ENCODE data around the gene FANCC.
"Not testable (repeated sequence)": the region's sequence is repeated elsewhere in the genome, so short reads cannot be mapped to it uniquely, and the experiment has no call there.

FANCC gene

DNA sequence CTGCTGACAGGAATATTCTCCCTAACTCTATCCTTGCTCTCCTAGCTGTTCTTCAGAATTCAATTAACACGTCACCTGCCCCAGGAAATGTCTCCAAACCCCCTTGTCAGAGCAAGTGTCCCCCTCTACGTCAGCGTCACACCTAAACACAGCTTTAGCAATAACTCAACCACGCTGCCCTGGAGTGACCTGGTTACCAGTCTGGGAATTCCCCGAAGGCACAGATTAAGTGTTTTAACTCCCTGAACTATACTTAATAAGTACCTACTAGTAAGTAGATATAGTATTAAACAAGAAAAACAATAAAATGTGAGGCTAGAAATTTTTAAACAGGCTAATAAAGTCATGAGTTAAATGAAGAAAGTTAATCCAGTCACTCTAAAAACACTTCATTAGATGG, 78.4 kb downstream of the FANCC start:
- no peaks in the 10 kb centered on the region for H3K9me3 ChIP-seq (ENCODE audit: control insufficient read depth, insufficient read depth, low read length)
- no peaks in the 10 kb centered on the region for H3K4me1 ChIP-seq (ENCODE audit: control insufficient read depth, insufficient read depth, low read length)
- WGBS (ENCODE audit: insufficient coverage, insufficient read length), result no CpG with 5 or more reads among the region's 5 CpGs
- no peak for DNase-seq (ENCODE audit: low read depth, low spot score)
- H3K36me3 ChIP-seq (ENCODE audit: control insufficient read depth, insufficient read depth, low read length), result no peaks in the 10 kb centered on the region
- no peak overlapping the region for H3K4me3 ChIP-seq (ENCODE audit: low read length)
- no peaks in the 10 kb centered on the region for H3K27me3 ChIP-seq (ENCODE audit: control insufficient read depth, insufficient read depth, low read length)
- no peak overlapping the region for H3K27ac ChIP-seq (ENCODE audit: low read length)

- H3K9me3 ChIP-seq (ENCODE audit: control insufficient read depth, insufficient read depth, low read length), result no peaks in the 10 kb centered on the region
- WGBS (ENCODE audit: insufficient coverage, insufficient read length), result 100% methylated on average over 1 of the region's 7 CpGs
- no peak overlapping the region for H3K27ac ChIP-seq (ENCODE audit: low read length)
- H3K4me1 ChIP-seq (ENCODE audit: control insufficient read depth, insufficient read depth, low read length), result no peaks in the 10 kb centered on the region
- no peaks in the 10 kb centered on the region for H3K27me3 ChIP-seq (ENCODE audit: control insufficient read depth, insufficient read depth, low read length)
- DNase-seq (ENCODE audit: low read depth, low spot score), result no peak
- H3K4me3 ChIP-seq (ENCODE audit: low read length), result no peak overlapping the region
- H3K36me3 ChIP-seq (ENCODE audit: control insufficient read depth, insufficient read depth, low read length), result no peaks in the 10 kb centered on the region
Measured at GRCh38 chr9:95237336-95237735, 80.2 kb downstream of the FANCC start.

- no CpG with 5 or more reads among the region's 6 CpGs for WGBS (ENCODE audit: insufficient coverage, insufficient read length)
- no peak for DNase-seq (ENCODE audit: low read depth, low spot score)
Measured at GRCh38 chr9:95230046-95230445, 87.5 kb downstream of the FANCC start.

DNA sequence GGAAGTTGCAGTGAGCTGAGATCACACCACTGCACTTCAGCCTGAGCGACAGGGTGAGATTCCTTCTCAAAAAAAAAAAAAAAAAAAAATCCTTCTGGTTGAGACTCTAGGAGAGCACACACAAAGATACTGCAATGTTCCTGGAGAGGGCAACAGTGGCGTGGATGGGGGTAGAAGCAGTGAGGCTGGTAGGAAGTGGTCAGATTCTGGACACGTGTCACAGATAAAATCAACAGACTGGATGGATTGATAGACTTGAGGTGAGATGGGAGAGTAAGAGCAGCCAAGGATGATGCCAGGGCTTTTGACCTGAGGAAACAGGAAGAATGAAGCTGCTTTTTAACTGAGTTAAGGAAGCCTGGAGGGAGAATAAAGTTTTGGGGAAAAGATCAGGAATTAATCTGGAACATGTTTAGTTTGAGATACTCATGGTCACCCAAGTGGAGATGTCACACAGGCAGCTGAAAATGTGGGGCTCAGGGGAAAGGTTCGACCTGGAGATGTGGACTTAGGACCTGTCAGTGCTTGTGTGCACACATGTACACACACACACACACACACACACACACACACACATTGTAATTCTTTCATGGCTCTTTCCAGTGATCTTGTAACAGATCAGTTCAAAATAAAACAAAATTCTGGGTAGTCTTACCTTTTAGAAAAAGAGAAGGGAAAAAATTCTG, 88.1 kb downstream of the FANCC start:
- H3K4me3 ChIP-seq (ENCODE audit: low read length), result no peak overlapping the region
- DNase-seq (ENCODE audit: low read depth, low spot score), result no peak
- H3K27me3 ChIP-seq (ENCODE audit: control insufficient read depth, insufficient read depth, low read length), result no peaks in the 10 kb centered on the region
- no peaks in the 10 kb centered on the region for H3K9me3 ChIP-seq (ENCODE audit: control insufficient read depth, insufficient read depth, low read length)
- no peaks in the 10 kb centered on the region for H3K36me3 ChIP-seq (ENCODE audit: control insufficient read depth, insufficient read depth, low read length)
- no peak overlapping the region for H3K27ac ChIP-seq (ENCODE audit: low read length)
- no CpG with 5 or more reads among the region's 4 CpGs for WGBS (ENCODE audit: insufficient coverage, insufficient read length)
- no peaks in the 10 kb centered on the region; the same call in 1 of the 2 replicates for H3K4me1 ChIP-seq (ENCODE audit: control insufficient read depth, insufficient read depth, low read length)

More at GRCh38 chr9:95230046-95230445, 87.5 kb downstream of the FANCC start:
- H3K4me1 ChIP-seq (ENCODE audit: control insufficient read depth, insufficient read depth, low read length), result no peaks in the 10 kb centered on the region; the same call in 1 of the 2 replicates
- H3K27ac ChIP-seq (ENCODE audit: low read length), result no peak overlapping the region
- no peaks in the 10 kb centered on the region for H3K9me3 ChIP-seq (ENCODE audit: control insufficient read depth, insufficient read depth, low read length)
- H3K36me3 ChIP-seq (ENCODE audit: control insufficient read depth, insufficient read depth, low read length), result no peaks in the 10 kb centered on the region
- H3K27me3 ChIP-seq (ENCODE audit: control insufficient read depth, insufficient read depth, low read length), result no peaks in the 10 kb centered on the region
- no peak overlapping the region for H3K4me3 ChIP-seq (ENCODE audit: low read length)

GRCh38 chr9:95226921-95227320, 90.6 kb downstream of the FANCC start:
- WGBS (ENCODE audit: insufficient coverage, insufficient read length), result no CpG with 5 or more reads among the region's 7 CpGs
- H3K27ac ChIP-seq (ENCODE audit: low read length), result no peak overlapping the region
- no peak for DNase-seq (ENCODE audit: low read depth, low spot score)

DNA sequence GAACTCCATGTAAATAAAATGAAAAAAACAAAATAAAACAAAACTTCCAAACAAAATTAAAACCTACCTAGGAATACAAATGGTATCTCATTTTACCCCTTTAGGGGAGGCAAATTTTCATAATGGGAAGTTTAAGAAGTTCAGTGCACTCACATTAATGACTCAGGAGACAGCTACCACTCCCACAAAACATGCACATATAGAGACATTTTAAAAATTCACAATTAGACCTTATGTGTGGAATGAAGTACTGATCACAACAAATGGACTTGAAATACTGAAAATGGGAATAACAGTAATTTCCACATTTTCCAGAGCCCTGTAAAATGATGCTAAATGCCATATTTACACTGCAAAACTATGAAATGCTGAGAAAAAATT, 91.8 kb downstream of the FANCC start:
- Histone ChIP-seq H3K4me1 (ENCODE audit: control insufficient read depth, insufficient read depth, low read length) (no peaks in the 10 kb centered on the region; the same call in 1 of the 2 replicates), H3K27ac (ENCODE audit: low read length) (no peak overlapping the region), H3K4me3 (ENCODE audit: low read length) (no peak overlapping the region), H3K9me3 (ENCODE audit: control insufficient read depth, insufficient read depth, low read length) (no peaks in the 10 kb centered on the region), H3K27me3 (ENCODE audit: control insufficient read depth, insufficient read depth, low read length) (no peaks in the 10 kb centered on the region), H3K36me3 (ENCODE audit: control insufficient read depth, insufficient read depth, low read length) (no peaks in the 10 kb centered on the region)
- DNase-seq (ENCODE audit: low read depth, low spot score), result no peak

More at GRCh38 chr9:95226921-95227320, 90.6 kb downstream of the FANCC start:
- Histone ChIP-seq H3K4me1 (ENCODE audit: control insufficient read depth, insufficient read depth, low read length) (no peaks in the 10 kb centered on the region; the same call in 1 of the 2 replicates), H3K4me3 (ENCODE audit: low read length) (no peak overlapping the region), H3K36me3 (ENCODE audit: control insufficient read depth, insufficient read depth, low read length) (no peaks in the 10 kb centered on the region), H3K9me3 (ENCODE audit: control insufficient read depth, insufficient read depth, low read length) (no peaks in the 10 kb centered on the region), H3K27me3 (ENCODE audit: control insufficient read depth, insufficient read depth, low read length) (no peaks in the 10 kb centered on the region)

DNA sequence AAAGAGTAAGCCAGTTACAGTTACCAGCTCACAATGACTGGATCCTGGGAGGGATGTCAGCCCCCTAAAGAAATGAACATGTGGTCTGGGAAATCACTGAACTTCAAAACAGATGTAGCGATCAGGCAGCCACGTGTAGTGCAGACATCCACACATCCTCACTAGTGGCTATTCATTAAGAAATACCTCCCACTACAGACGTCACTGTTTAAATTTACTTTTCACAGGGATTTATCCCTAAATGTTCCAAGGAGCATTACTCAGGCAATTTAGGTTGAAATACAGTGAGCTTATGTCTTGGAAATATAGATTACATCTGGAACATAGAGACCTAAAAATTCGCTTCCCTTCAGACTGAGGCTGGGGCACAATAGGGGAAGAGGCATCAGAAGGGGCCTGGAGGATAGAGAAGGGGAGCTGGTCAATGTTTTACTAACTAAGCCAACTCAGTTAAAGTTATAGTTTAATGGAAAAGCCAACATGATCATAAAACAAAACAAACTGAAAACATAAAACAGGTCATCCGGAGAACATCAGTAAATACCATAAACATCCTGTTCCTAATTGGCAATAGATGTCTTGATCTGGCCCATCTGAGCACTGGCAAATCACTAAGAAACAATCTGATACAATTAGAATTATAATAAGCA, 92.3 kb downstream of the FANCC start:
- no peaks in the 10 kb centered on the region; the same call in 1 of the 2 replicates for H3K4me1 ChIP-seq (ENCODE audit: control insufficient read depth, insufficient read depth, low read length)
- WGBS (ENCODE audit: insufficient coverage, insufficient read length), result no CpG with 5 or more reads among the region's 5 CpGs
- H3K27me3 ChIP-seq (ENCODE audit: control insufficient read depth, insufficient read depth, low read length), result no peaks in the 10 kb centered on the region
- H3K36me3 ChIP-seq (ENCODE audit: control insufficient read depth, insufficient read depth, low read length), result no peaks in the 10 kb centered on the region
- no peak overlapping the region for H3K27ac ChIP-seq (ENCODE audit: low read length)
- no peaks in the 10 kb centered on the region for H3K9me3 ChIP-seq (ENCODE audit: control insufficient read depth, insufficient read depth, low read length)
- no peak for DNase-seq (ENCODE audit: low read depth, low spot score)
- no peak overlapping the region for H3K4me3 ChIP-seq (ENCODE audit: low read length)

GRCh38 chr9:95224376-95225019, 93.0 kb downstream of the FANCC start:
- H3K4me3 ChIP-seq (ENCODE audit: low read length), result no peak overlapping the region
- WGBS (ENCODE audit: insufficient coverage, insufficient read length), result 100% methylated on average over 1 of the region's 3 CpGs
- H3K4me1 ChIP-seq (ENCODE audit: control insufficient read depth, insufficient read depth, low read length), result no peaks in the 10 kb centered on the region; the same call in 1 of the 2 replicates
- H3K36me3 ChIP-seq (ENCODE audit: control insufficient read depth, insufficient read depth, low read length), result no peaks in the 10 kb centered on the region
- no peak for DNase-seq (ENCODE audit: low read depth, low spot score)
- no peaks in the 10 kb centered on the region for H3K9me3 ChIP-seq (ENCODE audit: control insufficient read depth, insufficient read depth, low read length)
- H3K27me3 ChIP-seq (ENCODE audit: control insufficient read depth, insufficient read depth, low read length), result no peaks in the 10 kb centered on the region
- H3K27ac ChIP-seq (ENCODE audit: low read length), result no peak overlapping the region

DNA sequence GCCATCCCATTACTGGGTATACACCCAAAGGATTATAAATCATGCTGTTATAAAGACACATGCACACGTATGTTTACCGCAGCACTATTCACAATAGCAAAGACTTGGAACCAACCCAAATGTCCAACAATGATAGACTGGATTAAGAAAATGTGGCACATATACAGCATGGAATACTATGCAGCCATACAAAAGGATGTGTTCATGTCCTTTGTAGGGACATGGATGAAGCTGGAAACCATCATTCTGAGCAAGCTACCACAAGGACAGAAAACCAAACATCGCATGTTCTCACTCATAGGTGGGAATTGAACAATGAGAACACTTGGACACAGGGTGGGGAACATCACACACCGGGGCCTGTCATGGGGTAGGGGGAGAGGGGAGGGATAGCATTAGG, 97.2 kb downstream of the FANCC start:
- H3K9me3 ChIP-seq (ENCODE audit: control insufficient read depth, insufficient read depth, low read length); H3K36me3 ChIP-seq (ENCODE audit: control insufficient read depth, insufficient read depth, low read length); DNase-seq (ENCODE audit: low read depth, low spot score); H3K4me3 ChIP-seq (ENCODE audit: low read length); H3K27ac ChIP-seq (ENCODE audit: low read length); H3K4me1 ChIP-seq (ENCODE audit: control insufficient read depth, insufficient read depth, low read length); H3K27me3 ChIP-seq (ENCODE audit: control insufficient read depth, insufficient read depth, low read length): not testable (repeated sequence)
- WGBS (ENCODE audit: insufficient coverage, insufficient read length), result no CpG with 5 or more reads among the region's 4 CpGs

DNA sequence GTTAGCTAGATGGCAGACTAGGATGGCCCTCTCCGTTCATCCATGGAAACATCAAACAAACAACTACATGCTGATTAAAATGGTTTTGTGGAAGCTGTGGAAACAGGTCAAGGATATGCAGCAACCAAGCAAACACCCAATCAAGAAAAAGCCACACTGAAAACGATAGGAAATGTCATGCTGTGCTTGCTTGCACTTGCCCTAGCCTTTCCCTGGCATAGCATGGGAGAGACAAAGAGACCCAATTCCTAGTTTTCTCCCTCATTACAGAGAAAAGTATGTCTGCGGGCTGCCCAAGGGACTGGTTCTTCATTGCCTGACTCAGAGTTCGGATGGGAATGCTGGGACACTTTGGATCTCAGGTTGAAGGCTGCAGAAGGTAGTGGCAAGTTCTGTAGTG, 98.7 kb downstream of the FANCC start:
- Histone ChIP-seq H3K9me3 (ENCODE audit: control insufficient read depth, insufficient read depth, low read length) (no peaks in the 10 kb centered on the region), H3K4me1 (ENCODE audit: control insufficient read depth, insufficient read depth, low read length) (peaks cover 5% of the 10 kb centered on the region; the same call in 1 of the 2 replicates), H3K36me3 (ENCODE audit: control insufficient read depth, insufficient read depth, low read length) (no peaks in the 10 kb centered on the region), H3K27ac (ENCODE audit: low read length) (no peak overlapping the region), H3K27me3 (ENCODE audit: control insufficient read depth, insufficient read depth, low read length) (no peaks in the 10 kb centered on the region), H3K4me3 (ENCODE audit: low read length) (no peak overlapping the region)
- DNase-seq (ENCODE audit: low read depth, low spot score), result no peak
- no CpG with 5 or more reads among the region's 4 CpGs for WGBS (ENCODE audit: insufficient coverage, insufficient read length)
